Mammary epithelial cell (primary cell): ENCODE measurements around the gene AGMAT.

Experiments
- CTCF ChIP-seq, 2 donors: IDR thresholded peaks in 1 of 2; conservative IDR thresholded peaks in 1 of 2; 2 replicates each; pipeline ENCODE4 v1.5.1; 2011 to 2012; ENCODE audit warnings: inconsistent platforms in 2 of 2, low read length in 2 of 2, mild to moderate bottlenecking in 2 of 2, control low read depth in 1 of 2, low read depth in 1 of 2; ENCODE audit not compliant: insufficient read depth in 1 of 2; ENCODE audit errors: extremely low read depth in 1 of 2
- EZH2 ChIP-seq: IDR thresholded peaks from 2 replicates; pipeline ENCODE4 v1.6.1; 2012; ENCODE audit warnings: low read length, inconsistent platforms, borderline replicate concordance

GRCh38 chr1:15540186-15540585, 44.7 kb downstream of the AGMAT start:
- TF ChIP-seq CTCF (conservative IDR thresholded peaks at IDR 0.05 in 1 of 2, IDR thresholded peaks at IDR 0.05 in 1 of 2; ENCODE audit: extremely low read depth in 1 of 2, insufficient read depth in 1 of 2, low read depth in 1 of 2, low read length in 2 of 2) (no peak), EZH2 (no peak)
